Esophagus squamous epithelium (tissue), 5 donors: ENCODE results near the gene THY1. TPM values are rescaled to one million over a fixed set of nuclear protein-coding genes. Genes with fewer than 3 reads are reported as not detected.

Source experiments
- DNase-seq: peaks from one replicate; lab custom pipeline; 2025; lab: John Stamatoyannopoulos, UW
- H3K27ac ChIP-seq, 4 donors: fragments of 200-600 bp; sonication (generic); one replicate each; pipeline ENCODE4 v1.5.1; 2016 to 2019; ENCODE audit warnings: mild to moderate bottlenecking in 1 of 4
- H3K27me3 ChIP-seq, 4 donors: fragments of 200-600 bp; sonication (generic); 1 replicate in 3 of 4; 2 replicates in 1 of 4; pipeline versions ENCODE4 v1.5.1 to v1.6.0; 2017 to 2021; ENCODE audit warnings: antibody characterized with exemption in 1 of 4
- H3K36me3 ChIP-seq, 3 donors: fragments of 200-600 bp; sonication (generic); one replicate each; pipeline ENCODE4 v1.5.1; 2016 to 2019
- H3K4me1 ChIP-seq, 3 donors: fragments of 200-600 bp; sonication (generic); one replicate each; pipeline ENCODE4 v1.5.1; 2017 to 2019
- H3K4me3 ChIP-seq, 4 donors: fragments of 200-600 bp; sonication (generic); 1 replicate in 3 of 4; 2 replicates in 1 of 4; pipeline ENCODE4 v1.5.1; 2016 to 2019; ENCODE audit warnings: mild to moderate bottlenecking in 2 of 4, moderate library complexity in 1 of 4
- H3K9me3 ChIP-seq, 3 donors: fragments of 200-600 bp; sonication (generic); one replicate each; pipeline ENCODE4 v1.5.1; 2016 to 2019
- POLR2A ChIP-seq, 4 donors: fragments of 450-650 bp; IDR thresholded peaks; one replicate each; pipeline ENCODE4 v1.6.1; 2017; ENCODE audit warnings: antibody characterized with exemption in 4 of 4, mild to moderate bottlenecking in 4 of 4, moderate library complexity in 3 of 4
- WGBS, 2 donors: methylation state at CpG; one replicate each; pipeline ENCODE4 v1.1.5; 2018; 5-methylcytosine and 5-hydroxymethylcytosine counted together
- intact Hi-C: fragments of 100-400 bp; cut with DNase I; formaldehyde crosslinking; loops from one replicate; pipeline ENCODE4 v1.15.0; 2022
- small RNA-seq, 4 donors: library from RNA; depleted of rRNA; stranded (forward); fragments of <200 nt; gene quantifications; one replicate each; pipeline ENCODE3, GENCODE V24; 2016
- total RNA-seq, 4 donors: library from RNA; depleted of rRNA; stranded (reverse); fragments of >200 nt; gene quantifications; one replicate each; pipeline ENCODE4 v1.1.0, GENCODE V29; 2016
- TF ChIP-seq, protein P1 (sequence below), 6 experiments: fragments of 450-650 bp in 4 of 6; fragments of 200-600 bp in 2 of 6; sonication (generic) in 2 of 6; IDR thresholded peaks; one replicate each; pipeline ENCODE4 v1.5.1; 2016 to 2019; ENCODE audit warnings: antibody characterized with exemption in 6 of 6, mild to moderate bottlenecking in 4 of 6, moderate library complexity in 4 of 6
- donor health status: DM: yes; HTN: yes; CAD: no.

THY1 gene
- total RNA-seq, 4 donors from 2014 or later = 0.57 to 7.6 (median 2.9) TPM

- no peak for DNase-seq
- Histone ChIP-seq H3K4me3 (peak overlapping the region in 3 of 4 donors; percentile 3 to 22 (median 4)), H3K36me3 (no peaks in the 10 kb centered on the region), H3K4me1 (peaks cover 61 to 99% (median 72%) of the 10 kb centered on the region in 3 donors), H3K27ac (peak overlapping the region; percentile 74 to 95 (median 88)), H3K27me3 (peaks cover 0 to 34% (median 0%) of the 10 kb centered on the region in 4 donors), H3K9me3 (no peaks in the 10 kb centered on the region)
- intact Hi-C loops = no loop called here
- TF ChIP-seq, protein P1, sequence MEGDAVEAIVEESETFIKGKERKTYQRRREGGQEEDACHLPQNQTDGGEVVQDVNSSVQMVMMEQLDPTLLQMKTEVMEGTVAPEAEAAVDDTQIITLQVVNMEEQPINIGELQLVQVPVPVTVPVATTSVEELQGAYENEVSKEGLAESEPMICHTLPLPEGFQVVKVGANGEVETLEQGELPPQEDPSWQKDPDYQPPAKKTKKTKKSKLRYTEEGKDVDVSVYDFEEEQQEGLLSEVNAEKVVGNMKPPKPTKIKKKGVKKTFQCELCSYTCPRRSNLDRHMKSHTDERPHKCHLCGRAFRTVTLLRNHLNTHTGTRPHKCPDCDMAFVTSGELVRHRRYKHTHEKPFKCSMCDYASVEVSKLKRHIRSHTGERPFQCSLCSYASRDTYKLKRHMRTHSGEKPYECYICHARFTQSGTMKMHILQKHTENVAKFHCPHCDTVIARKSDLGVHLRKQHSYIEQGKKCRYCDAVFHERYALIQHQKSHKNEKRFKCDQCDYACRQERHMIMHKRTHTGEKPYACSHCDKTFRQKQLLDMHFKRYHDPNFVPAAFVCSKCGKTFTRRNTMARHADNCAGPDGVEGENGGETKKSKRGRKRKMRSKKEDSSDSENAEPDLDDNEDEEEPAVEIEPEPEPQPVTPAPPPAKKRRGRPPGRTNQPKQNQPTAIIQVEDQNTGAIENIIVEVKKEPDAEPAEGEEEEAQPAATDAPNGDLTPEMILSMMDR (IDR thresholded peaks at IDR 0.05) = no peak
- no peak for TF ChIP-seq POLR2A (IDR thresholded peaks at IDR 0.05)
- 15 to 53% methylated on average over 9 to 12 of the region's 17 CpGs for WGBS, 2 donors
Measured at GRCh38 chr11:119368121-119369034, 54.6 kb downstream of the THY1 start.

- WGBS, 2 donors = 18 to 24% methylated on average over 4 to 7 of the region's 9 CpGs
- Histone ChIP-seq H3K4me1 (peaks cover 67 to 100% (median 78%) of the 10 kb centered on the region in 3 donors), H3K9me3 (no peaks in the 10 kb centered on the region), H3K27ac (peak overlapping the region; percentile 74 to 95 (median 88)), H3K27me3 (peaks cover 0 to 41% (median 0%) of the 10 kb centered on the region in 4 donors), H3K36me3 (no peaks in the 10 kb centered on the region), H3K4me3 (peak overlapping the region in 2 of 4 donors; percentile 4 to 22)
- intact Hi-C loops = no loop called here
- no peak for DNase-seq
- no peak for TF ChIP-seq POLR2A (IDR thresholded peaks at IDR 0.05)
- TF ChIP-seq, protein P1 (IDR thresholded peaks at IDR 0.05) = peak in 3 of 6 experiments; percentile 10 to 29 (median 13)
Measured at GRCh38 chr11:119367661-119368120, 55.3 kb downstream of the THY1 start.

Small RNA genes lying within 50 kb of the gene (small RNA-seq; reads per million reads assigned to genes)
- gene AP003396.4 = 0 reads per million in 4 donors

Other genes with a start within 250 kb of the THY1 start
- gene NHERF4, start 237.7 kb downstream of the THY1 start, total RNA-seq = under 1 TPM in 1 of 4 donors, not detected in 3; under 0.01 TPM
- gene CBL, start 216.8 kb downstream of the THY1 start, total RNA-seq = 10 to 100 TPM in 3 of 4 donors, 1 to 10 TPM in 1; 9.9 to 14.2 (median 12.4) TPM
- 100 to 1,000 TPM in 2 of 4 donors, 10 to 100 TPM in 2; 20.8 to 169 (median 80.9) TPM for gene MCAM, start 106.0 kb downstream of the THY1 start, total RNA-seq
- 10 to 100 TPM; 10.5 to 17.9 (median 12.2) TPM for gene RNF26, start 88.6 kb downstream of the THY1 start, total RNA-seq
- 10 to 100 TPM in 2 of 4 donors, 1 to 10 TPM in 2; 5.3 to 18.8 (median 10.3) TPM for gene C1QTNF5, start 82.3 kb downstream of the THY1 start, total RNA-seq
- not detected for gene MFRP, start 76.5 kb downstream of the THY1 start, total RNA-seq
- 1 to 10 TPM; 1.9 to 9.6 (median 4.8) TPM for gene USP2, start 41.5 kb downstream of the THY1 start, total RNA-seq